ENCODE results near the gene ANKDD1A. TPM values are rescaled to one million over a fixed set of nuclear protein-coding genes. Genes with fewer than 3 reads are reported as not detected.

Gene ANKDD1A
- total RNA-seq, 1 donor from 2014 or later = 13.9 TPM

Other genes starting within 250 kb of the ANKDD1A start
- under 0.01 TPM for gene RBPMS2, start 136.3 kb upstream of the ANKDD1A start, total RNA-seq
- 0.82 TPM for gene PIF1, start 86.3 kb upstream of the ANKDD1A start, total RNA-seq
- 4.5 TPM for gene PLEKHO2, start 70.0 kb upstream of the ANKDD1A start, total RNA-seq
- gene SPG21, start 78.0 kb downstream of the ANKDD1A start, total RNA-seq = 58.7 TPM
- gene MTFMT, start 117.7 kb downstream of the ANKDD1A start, total RNA-seq = 15.1 TPM
- not detected for gene SLC51B, start 133.5 kb downstream of the ANKDD1A start, total RNA-seq
- 2.4 TPM for gene RASL12, start 156.1 kb downstream of the ANKDD1A start, total RNA-seq
- not detected for gene KBTBD13, start 164.8 kb downstream of the ANKDD1A start, total RNA-seq
- 2.0 TPM for gene UBAP1L, start 203.3 kb downstream of the ANKDD1A start, total RNA-seq
- gene PDCD7, start 221.9 kb downstream of the ANKDD1A start, total RNA-seq = 13.9 TPM